Measurements from ENCODE around the gene CTBP1.

Gene CTBP1

DNA sequence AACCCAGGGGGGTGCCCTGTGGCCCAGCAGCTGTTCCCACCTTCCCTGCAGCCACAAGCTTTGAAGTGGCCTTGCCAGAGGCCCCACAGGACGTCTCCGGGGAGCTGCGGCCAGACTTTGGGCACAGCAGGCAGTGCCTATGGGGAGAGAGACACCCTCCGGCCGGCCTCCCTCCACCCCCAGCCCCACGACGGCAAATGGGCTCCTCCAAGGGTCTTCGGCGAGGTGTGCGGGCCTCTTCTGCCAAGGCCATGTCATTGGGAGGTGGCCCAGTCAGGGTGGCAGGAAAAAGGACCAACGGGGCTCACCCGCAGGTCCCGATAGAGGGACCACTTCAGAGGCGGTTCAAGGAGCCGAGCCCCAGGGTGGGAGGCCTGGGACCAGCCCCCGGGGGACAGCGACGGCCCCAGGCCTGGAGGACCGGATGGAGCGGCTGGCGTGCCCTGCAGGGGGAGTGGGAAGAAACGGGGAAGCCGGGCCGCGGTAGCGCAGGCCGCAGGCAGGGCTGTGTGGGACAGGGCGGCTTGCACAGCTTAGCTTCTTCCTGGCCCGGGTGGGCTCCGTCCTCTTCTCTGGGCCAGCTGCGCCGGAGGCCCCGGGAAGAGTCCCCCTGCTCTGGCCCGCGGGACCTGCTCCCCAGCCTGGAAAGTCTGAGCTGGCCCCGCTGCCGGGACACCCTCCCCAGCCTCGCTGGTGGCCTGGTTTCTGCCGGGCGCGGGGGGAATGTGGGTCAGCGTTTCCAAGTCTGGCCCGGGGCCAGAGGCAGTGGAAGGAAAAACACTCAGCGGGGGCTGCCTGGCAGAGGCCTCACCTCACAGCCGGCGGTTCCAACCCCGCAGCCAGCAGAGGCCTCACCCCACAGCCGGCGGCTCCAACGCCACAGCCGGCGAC, 54.7 kb downstream of the CTBP1 start:
- DNase-seq: peak; percentile 8

DNA sequence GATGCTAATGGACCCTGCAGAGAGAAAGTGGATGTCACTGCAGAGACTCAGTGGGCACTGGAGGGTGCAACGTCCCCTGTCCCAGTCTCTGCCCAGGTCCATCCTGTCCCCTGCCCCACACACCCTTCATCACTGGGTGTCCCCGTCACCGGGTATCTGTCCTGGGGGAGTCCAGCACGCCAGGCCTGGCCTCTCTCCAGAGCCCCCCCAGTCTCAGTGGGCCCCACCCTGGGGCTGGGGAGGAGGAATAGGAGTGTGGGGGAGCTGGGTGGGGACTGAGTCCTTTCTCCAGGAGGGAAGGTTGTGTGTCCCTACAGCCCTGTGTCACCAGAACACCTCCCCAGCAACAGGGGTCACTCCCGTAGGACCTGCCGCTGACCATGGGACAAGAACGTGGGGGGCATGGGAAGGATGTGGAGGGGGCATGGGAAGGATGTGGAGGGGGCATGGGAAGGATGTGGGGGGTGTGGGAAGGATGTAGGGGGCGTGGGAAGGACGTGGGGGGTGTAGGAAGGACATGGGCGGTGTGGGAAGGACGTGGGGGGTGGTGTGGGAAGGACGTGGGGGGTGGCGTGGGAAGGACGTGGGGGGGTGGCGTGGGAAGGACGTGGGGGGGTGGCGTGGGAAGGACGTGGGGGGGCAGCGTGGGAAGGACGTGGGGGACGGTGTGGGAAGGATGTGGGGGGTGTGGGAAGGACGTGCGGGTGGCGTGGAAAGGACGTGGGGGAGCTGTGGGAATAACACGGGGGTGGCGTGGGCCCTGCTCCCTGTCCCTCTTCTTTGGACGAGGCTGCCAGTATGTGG, 55.5 kb downstream of the CTBP1 start:
- peak; percentile 14 for DNase-seq

DNA sequence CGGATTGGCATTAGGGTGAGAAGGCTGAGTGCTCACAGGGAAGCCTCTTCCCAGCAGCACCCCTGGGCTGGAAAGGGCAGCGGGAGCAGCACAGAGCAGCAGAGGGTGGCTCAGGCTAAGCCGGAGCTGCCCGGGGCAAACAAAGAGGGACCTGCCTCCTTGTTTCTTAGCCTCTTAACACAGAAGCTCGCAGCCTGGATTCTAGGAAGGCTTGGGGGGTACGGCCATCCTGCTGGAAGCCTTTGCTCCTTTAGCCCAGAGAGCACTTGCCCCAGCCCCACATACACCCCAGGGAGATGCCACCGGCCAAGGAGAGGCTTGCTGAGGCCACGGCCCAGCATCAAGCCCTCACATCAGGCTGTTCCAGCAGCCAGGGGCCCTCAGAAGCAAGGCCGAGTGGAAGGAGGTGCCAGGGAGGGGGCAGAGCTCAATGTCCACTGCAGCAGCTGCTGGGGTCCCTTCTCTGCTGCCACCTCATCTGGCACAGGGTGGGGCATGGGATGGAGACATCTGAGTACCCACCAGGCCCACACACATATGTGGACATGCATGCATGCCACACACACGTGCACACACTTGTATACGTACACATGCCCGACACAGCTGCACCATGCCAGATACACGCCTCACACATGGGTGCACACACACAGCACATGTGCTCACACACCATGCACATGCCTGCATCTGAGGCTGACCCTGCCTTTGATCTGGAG, 56.3 kb downstream of the CTBP1 start:
- peak; percentile 13 for DNase-seq

DNA sequence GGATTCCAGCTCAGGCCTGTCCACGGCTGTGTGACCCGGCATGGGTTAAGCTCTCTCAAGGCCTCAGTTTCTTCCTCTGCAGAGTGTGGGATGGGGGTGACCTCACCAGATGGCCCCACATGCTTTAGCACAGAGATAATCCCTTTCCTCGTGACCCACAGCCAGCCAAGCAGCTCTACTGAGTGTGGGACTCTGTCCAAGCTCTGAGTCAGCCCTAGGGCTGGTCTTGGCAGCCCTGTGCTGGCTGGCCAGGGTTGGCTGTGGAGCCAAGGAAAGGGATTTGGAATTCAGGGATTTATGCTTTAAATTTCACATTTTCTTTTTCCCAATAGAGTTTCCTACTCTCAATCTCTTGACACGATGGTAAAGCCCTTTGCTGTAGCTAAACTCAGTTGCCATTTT, 56.8 kb downstream of the CTBP1 start:
- no peak for DNase-seq

DNA sequence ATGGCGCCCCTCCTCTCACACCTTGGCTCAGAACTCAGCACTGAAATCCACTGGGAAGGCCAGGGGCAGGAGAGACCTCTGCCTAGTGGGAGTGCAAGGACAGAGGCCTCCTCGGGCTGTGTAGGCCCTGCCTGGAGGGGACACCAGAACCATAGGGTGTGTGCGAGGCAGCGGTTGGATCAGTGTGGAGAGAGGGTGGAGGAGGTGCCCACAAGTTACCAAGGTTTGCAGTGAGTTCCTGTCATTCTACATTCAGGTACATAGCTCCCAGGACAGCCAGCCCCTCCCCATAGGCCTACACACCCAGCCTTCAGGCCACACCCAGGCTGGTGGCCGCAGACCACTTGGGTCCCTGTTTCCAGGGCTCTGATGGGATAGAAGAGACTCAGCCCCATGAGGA, 57.3 kb downstream of the CTBP1 start:
- peak; percentile 7 for DNase-seq

DNA sequence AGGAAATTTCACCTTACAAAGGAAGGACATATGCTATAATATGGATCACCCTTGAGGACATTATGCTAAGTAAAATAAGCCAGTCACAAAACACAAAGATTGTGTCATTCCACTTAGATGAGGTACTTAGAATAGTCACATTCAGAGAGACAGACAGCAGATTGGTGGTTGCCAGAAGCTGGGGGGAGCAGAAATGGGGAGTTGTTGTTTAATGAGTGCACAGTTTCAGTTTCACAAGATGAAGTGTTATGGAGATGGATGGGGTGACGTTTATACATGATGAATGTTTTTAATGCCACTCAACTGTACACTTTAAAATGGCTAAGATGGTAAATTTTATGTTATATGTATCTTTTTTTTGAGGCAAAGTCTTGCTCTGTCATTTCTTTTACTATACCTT, 61.7 kb downstream of the CTBP1 start:
- peak; percentile 52 for DNase-seq

DNA sequence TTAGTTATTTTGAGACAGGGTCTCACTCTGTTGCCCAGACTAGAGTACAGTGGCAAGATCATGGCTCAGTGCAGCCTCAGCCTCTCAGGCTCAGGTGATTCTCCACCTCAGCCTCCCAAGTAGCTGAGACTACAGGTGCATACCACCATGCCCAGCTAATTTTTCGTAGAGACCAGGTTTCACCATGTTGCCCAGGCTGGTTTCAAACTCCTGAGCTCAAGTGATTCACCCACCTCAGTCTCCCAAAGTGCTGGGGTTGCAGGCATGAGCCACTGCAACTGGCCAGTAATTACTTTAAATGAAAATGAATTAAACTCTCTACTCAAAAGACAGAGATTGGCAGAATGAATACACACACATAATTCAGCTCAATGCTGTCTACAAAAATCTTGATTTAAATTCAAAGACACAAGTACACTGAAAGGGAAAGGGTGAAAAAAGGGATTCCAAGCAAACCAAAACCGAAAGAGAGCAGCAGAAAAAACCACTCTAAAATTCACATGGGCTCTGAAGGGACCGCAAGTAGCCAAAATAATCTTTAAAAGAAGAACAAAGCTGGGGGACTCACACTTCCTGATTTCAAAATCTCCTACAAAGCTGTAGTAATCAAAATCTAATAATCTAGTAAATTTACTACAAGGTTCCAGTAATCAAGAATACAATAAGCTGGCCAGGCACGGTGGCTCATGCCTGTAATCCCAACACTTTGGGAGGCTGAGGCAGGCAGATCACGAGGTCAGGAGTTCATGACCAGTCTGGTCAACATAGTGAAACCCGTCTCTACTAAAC, 64.8 kb downstream of the CTBP1 start:
- no peak for DNase-seq

DNA sequence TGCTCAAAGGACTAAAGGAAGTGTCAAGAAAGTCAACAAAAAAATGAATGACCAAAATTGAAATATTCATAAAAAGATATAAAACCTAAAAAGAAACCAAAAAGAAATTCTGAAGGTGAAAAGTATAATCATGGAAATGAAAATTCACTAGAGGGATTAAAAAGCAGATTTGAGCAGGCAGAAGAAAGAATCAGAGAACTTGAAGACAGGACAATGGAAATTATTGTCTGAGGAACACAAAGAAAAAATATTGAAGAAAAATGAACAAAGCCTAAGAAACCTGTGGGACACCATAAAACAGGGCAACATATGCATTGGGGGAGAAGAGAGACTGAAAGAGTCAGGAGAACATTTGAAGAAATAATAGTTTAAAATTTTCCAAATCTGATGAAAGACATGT, 66.6 kb downstream of the CTBP1 start:
- DNase-seq: no peak

DNA sequence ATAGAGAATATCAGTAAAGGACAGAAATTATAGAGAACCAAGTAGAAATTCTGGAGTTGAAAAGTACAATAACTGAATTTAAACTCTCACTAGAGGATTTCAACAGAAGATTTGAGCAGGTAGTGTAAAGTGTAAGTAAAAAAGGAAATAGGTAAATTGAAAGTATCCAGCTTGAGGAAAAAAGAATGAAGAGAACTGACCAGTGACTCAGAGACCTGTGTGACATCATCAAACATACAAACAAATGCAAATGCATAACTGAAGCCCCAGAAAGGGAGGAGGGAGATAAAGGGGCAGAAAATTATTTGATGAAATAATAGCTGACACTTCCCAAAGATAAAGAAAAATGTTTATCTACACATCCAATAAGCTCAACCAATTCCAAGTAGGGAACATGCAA, 68.3 kb downstream of the CTBP1 start:
- DNase-seq: no peak

DNA sequence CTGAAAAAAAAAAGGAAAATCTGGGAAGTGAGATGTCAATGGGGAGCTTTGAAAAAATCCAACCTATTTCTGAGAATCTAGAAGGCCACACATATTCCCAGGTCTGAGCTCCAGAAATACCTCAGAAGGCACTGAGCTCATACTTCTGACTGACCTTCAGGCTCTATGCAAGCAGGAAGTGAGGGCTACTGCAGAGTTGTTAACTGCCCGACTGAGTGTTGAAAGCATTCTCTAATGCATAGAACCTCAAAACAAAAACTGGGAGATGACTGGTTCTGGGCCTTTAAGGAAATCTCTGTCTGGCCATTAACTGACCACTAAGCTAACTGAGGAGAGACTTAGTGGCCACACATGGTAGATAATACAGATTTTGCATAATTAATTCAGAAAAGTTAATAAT, 69.0 kb downstream of the CTBP1 start:
- no peak for DNase-seq

DNA sequence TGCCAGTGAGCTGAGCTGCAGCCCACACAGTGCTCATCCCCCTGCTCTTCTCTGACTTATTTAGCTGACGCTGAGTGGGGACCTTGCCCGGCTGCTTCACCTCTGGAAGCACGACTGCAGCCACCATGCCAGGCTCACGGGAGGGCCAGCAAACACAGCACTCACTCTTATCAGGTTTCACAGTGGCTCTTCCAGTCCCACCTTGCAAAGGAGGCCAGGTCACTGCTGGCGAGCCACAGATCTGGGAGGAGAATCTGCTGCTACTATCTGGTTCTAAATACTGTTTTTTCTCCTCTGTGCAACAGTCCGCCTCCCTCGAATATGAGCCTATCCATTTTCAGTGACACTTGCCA, 69.9 kb downstream of the CTBP1 start:
- no peak for DNase-seq

DNA sequence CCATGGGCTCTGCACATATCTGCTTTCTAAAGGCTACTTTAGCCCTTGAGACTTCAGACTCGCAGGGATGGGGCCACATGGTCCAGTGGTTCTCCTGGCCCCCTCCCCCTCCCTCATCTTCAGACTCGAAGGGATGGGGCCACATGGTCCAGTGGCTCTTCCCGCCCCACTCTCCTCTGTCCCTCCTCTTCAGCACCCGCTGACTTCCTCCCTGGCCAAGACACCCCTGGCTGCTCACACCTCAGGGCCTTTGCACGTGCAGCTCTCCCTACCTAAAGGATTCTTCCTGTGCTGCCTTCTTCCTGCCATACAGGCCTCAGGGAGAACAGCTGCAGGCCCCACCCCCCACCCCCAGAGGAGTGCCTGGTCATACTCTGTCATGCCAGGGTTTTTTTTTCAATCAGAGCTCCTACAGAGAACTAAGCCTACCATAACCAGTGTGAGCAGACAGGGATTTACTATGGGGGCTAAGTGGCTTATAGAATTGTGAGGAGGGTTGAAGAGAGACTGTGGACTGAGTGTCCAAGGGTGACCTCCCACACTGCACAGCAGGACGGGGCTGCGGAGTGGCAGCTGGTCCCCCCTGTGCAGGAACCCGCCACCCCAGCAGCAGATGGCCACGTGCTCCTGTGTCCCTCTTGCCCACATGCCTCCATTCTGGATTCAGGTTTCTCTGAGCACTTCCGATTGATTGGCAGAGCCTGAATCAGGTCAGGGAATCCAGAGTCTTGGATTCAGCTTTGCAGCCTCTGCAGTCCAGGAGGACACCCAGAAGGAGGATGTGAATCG, 70.4 kb downstream of the CTBP1 start:
- DNase-seq: no peak

DNA sequence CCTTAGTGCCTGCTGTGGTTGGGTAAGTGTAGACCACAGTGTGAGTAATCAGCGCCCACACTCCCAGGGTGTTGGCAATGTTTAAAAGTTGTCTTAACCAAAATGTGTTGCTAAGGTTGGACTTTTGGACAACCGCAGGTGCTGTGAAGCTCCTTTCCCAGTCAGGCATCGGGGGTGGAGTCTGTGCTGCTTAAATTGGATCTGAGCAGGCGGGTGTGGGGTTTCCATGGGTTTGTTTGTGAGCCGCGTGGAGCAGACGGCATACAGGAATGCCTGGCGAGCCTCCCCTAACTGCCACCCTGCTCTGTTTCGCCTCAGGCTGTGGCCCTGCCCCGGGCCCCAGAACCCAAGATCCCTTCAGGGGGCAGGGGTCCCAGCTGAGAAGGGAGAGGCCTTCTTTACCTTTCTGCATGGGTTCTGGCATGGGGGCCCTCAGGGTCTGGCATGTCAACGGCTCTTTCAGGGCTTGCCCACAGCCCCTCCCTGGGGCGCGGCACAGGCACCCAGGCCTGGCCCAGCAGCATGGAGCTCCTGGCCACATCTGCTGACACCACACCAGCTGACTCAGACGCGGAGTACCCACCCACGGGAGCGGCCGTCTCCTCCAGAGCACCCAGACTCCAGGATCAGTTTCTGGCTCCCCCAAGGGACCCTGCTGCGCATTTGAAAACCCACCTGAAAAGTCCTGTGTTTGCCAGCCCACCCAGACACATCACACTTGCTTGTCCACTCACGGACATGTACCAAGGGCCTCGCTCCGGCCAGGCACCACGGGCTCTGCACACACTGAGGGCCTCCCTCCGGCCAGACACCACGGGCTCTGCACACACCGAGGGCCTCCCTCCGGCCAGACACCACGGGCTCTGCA, 71.4 kb downstream of the CTBP1 start:
- peak; percentile 59 for DNase-seq

DNA sequence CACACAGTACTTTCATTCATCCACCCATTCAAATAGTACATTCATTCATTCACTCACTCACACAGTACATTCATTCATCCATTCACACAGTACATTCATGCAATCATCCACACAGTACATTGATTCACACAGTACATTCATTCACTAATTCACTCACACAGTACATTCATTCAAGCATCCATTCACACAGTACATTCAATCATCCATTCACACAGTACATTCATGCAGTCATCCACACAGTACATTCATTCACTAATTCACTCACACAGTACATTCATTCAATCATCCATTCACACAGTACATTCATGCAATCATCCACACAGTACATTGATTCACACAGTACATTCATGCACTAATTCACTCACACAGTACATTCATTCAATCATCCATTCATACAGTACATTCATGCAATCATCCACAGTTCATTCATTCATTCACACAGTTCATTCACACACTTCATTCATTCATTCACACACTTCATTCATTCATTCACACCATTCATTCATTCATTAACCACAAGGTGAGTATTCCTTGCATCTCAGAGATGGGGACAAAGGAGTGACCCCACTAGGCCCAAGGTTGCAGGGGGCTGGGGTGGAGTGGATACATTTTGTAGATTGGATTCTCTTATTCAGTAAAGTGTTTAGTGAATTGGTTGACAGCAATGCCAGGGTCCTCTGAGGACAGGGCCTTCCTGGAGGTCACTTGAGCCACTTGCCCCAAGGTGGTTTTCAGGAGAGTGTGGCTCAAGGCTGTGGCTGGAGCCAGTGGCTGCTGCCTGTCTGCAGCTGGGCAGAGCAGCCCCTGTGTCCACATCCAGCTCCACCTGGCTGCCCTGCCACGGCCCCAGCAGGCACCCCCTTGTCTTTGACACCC, 72.3 kb downstream of the CTBP1 start:
- DNase-seq: no peak

DNA sequence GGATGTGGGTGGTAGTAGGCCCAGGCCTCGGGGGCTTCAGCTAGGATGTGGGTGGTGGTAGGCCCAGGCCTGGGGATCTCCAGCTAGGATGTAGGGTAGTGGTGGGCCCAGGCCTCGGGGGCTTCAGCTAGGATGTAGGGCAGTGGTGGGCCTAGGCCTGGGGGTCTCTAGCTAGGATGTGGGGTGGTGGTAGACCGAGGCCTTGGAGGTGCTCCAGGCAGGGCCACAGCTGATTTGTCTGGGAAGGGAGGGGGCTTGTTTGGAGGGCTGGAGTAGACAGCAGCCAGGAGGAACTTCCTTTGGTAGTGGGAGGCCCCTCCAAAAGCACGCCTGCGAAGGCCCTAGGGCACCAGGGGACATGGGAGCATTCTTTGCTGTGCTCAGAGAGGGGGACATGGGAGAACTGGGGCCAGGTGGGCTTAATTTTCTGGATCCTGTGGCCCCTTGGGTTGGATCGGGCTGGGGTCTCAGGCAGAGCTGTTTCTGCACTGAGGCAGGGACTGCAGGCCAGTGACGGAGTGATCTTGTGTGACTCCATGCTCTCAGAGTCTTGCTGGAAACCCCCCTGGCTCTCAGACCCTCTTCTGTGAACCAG, 73.2 kb downstream of the CTBP1 start:
- DNase-seq: no peak

DNA sequence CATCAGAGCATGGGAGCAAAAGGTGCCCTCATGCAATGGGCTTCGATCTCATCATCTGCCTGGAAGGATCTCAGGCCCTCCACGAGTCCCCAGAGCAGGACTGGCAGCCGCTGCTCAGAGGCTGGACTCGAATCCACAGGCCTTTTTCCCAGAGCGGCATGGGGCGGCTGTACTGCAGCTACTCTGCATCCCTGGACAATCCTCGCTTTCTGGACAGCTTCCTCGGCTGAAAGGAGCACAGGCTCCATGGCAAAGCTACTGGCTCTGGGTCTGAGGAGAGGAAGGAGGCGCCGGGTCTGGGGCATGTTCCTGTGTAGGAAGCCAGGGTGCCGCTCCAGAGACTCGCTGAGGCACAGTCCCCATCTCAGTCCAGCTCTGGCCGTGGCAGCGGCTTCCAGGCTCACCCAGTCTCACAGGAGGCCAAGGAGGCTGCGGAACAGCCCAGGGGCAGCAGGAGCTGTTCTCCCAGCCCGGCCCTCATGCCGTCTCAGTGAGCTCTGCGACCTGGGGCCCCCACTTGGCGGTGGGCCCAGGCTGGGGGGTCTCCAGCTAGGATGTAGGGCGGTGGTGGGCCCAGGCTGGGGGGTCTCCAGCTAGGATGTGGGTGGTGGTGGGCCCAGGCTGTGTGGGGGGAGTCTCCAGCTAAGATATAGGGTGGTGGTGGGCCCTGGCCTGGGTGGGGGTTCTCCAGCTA, 73.8 kb downstream of the CTBP1 start:
- DNase-seq: no peak

DNA sequence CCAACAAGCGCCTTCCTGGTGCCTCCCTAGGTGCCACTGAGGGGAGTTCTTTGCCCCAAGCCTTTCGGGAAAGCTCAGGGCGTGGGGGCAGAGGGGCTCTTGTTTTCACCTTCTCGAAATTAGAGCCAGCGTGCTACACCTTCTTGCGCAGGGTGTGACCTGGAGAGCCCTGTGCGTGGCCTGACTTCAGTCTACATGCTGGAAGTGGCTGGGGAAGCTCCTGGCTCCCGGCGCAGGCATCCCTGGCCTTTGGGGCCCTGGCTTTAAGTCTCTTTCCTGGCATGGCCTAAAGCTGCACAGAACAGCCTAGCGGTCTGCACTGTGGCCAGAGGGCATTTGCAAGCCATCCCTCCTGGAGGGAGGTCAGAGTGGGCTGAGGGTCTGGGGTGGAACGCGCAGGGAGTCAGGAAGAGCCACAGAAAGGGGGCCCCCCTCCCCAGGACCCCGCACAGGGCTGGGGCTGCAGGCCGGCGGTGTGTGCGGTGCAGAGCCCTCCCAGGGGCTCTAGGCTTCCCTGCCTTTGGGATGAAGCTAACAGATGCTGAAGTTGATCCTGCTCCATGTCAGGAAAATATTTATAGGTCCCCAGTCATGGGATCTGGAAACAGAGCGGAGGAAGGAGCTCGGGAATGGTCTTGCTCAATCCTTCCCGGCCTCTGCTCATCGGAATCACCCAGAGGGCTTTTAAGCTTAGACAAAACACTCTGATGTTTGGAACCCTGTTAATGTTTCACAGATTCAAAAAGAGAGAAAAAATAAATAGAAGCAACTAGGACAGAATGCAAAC, 75.8 kb downstream of the CTBP1 start:
- DNase-seq: no peak
